ENCODE measurements around the gene WDFY3. TPM values are rescaled to one million over a fixed set of nuclear protein-coding genes. Genes with fewer than 3 reads are reported as not detected.
"Not testable (repeated sequence)": the region's sequence is repeated elsewhere in the genome, so short reads cannot be mapped to it uniquely, and the experiment has no call there.

WDFY3 gene
- polyA plus RNA-seq, 1 donor (not counting 4 experiments of a cell fraction or from before 2014, with no cell fraction given) = 28.5 TPM

- TF ChIP-seq CTCF (optimal IDR thresholded peaks at IDR 0.05 in 1 of 3, IDR thresholded peaks at IDR 0.05 in 1 of 3, conservative IDR thresholded peaks at IDR 0.05 in 1 of 3; ENCODE audit: extremely low read depth in 1 of 3, insufficient read depth in 2 of 3, low read length in 3 of 3) (no peak), EZH2 (IDR thresholded peaks at IDR 0.05; ENCODE audit: low read length) (no peak)
- Histone ChIP-seq H3K4me1 (ENCODE audit: control insufficient read depth, extremely low read depth, insufficient read depth, low read length) (peaks cover 9% of the 10 kb centered on the region), H3K4me3 (ENCODE audit: control insufficient read depth in 2 of 3, extremely low read depth in 1 of 3, insufficient read depth in 2 of 3, low read depth in 1 of 3, low read length in 3 of 3) (no peak overlapping the region), H3K36me3 (ENCODE audit: control insufficient read depth in 2 of 2, extremely low read depth in 1 of 2, insufficient read depth in 2 of 2, low read length in 2 of 2) (peaks cover 3% of the 10 kb centered on the region in 2 experiments), H3K27me3 (ENCODE audit: control insufficient read depth, extremely low read depth, insufficient read depth, low read length) (no peaks in the 10 kb centered on the region), H3K9ac (ENCODE audit: control insufficient read depth, extremely low read depth, insufficient read depth, low read length) (peak overlapping the region; percentile 19), H3K9me1 (ENCODE audit: control insufficient read depth, extremely low read depth, insufficient read depth, low read length) (no peaks in the 10 kb centered on the region), H3K9me3 (ENCODE audit: control insufficient read depth, low read depth, low read length) (no peaks in the 10 kb centered on the region), H3K4me2 (ENCODE audit: control insufficient read depth, extremely low read depth, insufficient read depth, low read depth, low read length) (peak overlapping the region; percentile 18), H3K27ac (ENCODE audit: control insufficient read depth, insufficient read depth, low read length) (peak overlapping the region; percentile 68), H4K20me1 (ENCODE audit: control insufficient read depth, extremely low read depth, insufficient read depth, low read length) (no peaks in the 10 kb centered on the region), H3K79me2 (ENCODE audit: control insufficient read depth, insufficient read depth, low read length) (no peaks in the 10 kb centered on the region), H2AFZ (ENCODE audit: control insufficient read depth, low read length) (no peak overlapping the region)
- FAIRE-seq = peak; percentile 82
- dilution Hi-C loops (cut with MboI; ENCODE audit: extremely low pct_ligation_motif_present, low sequenced_read_pairs) = no loop called here
- no peak for DNase-seq (ENCODE audit: low read depth, low spot score)
Observed at GRCh38 chr4:84814094-84814750, 152.3 kb downstream of the WDFY3 start.

- FAIRE-seq (peak; percentile 9), DNase-seq (ENCODE audit: low read depth, low spot score) (no peak)
- Histone ChIP-seq H3K4me1 (ENCODE audit: control insufficient read depth, extremely low read depth, insufficient read depth, low read length) (peaks cover 9% of the 10 kb centered on the region), H3K36me3 (ENCODE audit: control insufficient read depth in 2 of 2, extremely low read depth in 1 of 2, insufficient read depth in 2 of 2, low read length in 2 of 2) (peaks cover 3 to 5% of the 10 kb centered on the region in 2 experiments), H3K27me3 (ENCODE audit: control insufficient read depth, extremely low read depth, insufficient read depth, low read length) (no peaks in the 10 kb centered on the region), H2AFZ (ENCODE audit: control insufficient read depth, low read length) (no peak overlapping the region), H3K4me3 (ENCODE audit: control insufficient read depth in 2 of 3, extremely low read depth in 1 of 3, insufficient read depth in 2 of 3, low read depth in 1 of 3, low read length in 3 of 3) (no peak overlapping the region), H3K4me2 (ENCODE audit: control insufficient read depth, extremely low read depth, insufficient read depth, low read depth, low read length) (no peak overlapping the region), H3K9me3 (ENCODE audit: control insufficient read depth, low read depth, low read length) (no peaks in the 10 kb centered on the region), H3K9me1 (ENCODE audit: control insufficient read depth, extremely low read depth, insufficient read depth, low read length) (no peaks in the 10 kb centered on the region), H3K79me2 (ENCODE audit: control insufficient read depth, insufficient read depth, low read length) (no peaks in the 10 kb centered on the region), H4K20me1 (ENCODE audit: control insufficient read depth, extremely low read depth, insufficient read depth, low read length) (no peaks in the 10 kb centered on the region), H3K27ac (ENCODE audit: control insufficient read depth, insufficient read depth, low read length) (no peak overlapping the region), H3K9ac (ENCODE audit: control insufficient read depth, extremely low read depth, insufficient read depth, low read length) (no peak overlapping the region)
- TF ChIP-seq EZH2 (IDR thresholded peaks at IDR 0.05; ENCODE audit: low read length) = no peak
- dilution Hi-C loops (cut with MboI; ENCODE audit: extremely low pct_ligation_motif_present, low sequenced_read_pairs) = no loop called here
Observed at GRCh38 chr4:84809946-84810345, 156.5 kb downstream of the WDFY3 start.

GRCh38 chr4:84808332-84808731 lies 158.2 kb downstream of the WDFY3 start:
- H3K4me3 ChIP-seq (ENCODE audit: control insufficient read depth in 2 of 3, extremely low read depth in 1 of 3, insufficient read depth in 2 of 3, low read depth in 1 of 3, low read length in 3 of 3) = no peak overlapping the region
- no peaks in the 10 kb centered on the region for H3K9me3 ChIP-seq (ENCODE audit: control insufficient read depth, low read depth, low read length)
- dilution Hi-C loops (cut with MboI; ENCODE audit: extremely low pct_ligation_motif_present, low sequenced_read_pairs) = no loop called here
- H3K4me1 ChIP-seq (ENCODE audit: control insufficient read depth, extremely low read depth, insufficient read depth, low read length) = peaks cover 8% of the 10 kb centered on the region
- TF ChIP-seq CTCF (optimal IDR thresholded peaks at IDR 0.05 in 1 of 3, IDR thresholded peaks at IDR 0.05 in 1 of 3, conservative IDR thresholded peaks at IDR 0.05 in 1 of 3; ENCODE audit: extremely low read depth in 1 of 3, insufficient read depth in 2 of 3, low read length in 3 of 3) = no peak
- TF ChIP-seq EZH2 (IDR thresholded peaks at IDR 0.05; ENCODE audit: low read length) = no peak
- H3K27me3 ChIP-seq (ENCODE audit: control insufficient read depth, extremely low read depth, insufficient read depth, low read length) = no peaks in the 10 kb centered on the region
- H3K9ac ChIP-seq (ENCODE audit: control insufficient read depth, extremely low read depth, insufficient read depth, low read length) = no peak overlapping the region
- DNase-seq (ENCODE audit: low read depth, low spot score) (no peak), FAIRE-seq (no peak)
- no peak overlapping the region for H3K27ac ChIP-seq (ENCODE audit: control insufficient read depth, insufficient read depth, low read length)
- H3K4me2 ChIP-seq (ENCODE audit: control insufficient read depth, extremely low read depth, insufficient read depth, low read depth, low read length) = no peak overlapping the region
- no peaks in the 10 kb centered on the region for H3K9me1 ChIP-seq (ENCODE audit: control insufficient read depth, extremely low read depth, insufficient read depth, low read length)
- H2AFZ ChIP-seq (ENCODE audit: control insufficient read depth, low read length) = no peak overlapping the region
- no peaks in the 10 kb centered on the region for H3K79me2 ChIP-seq (ENCODE audit: control insufficient read depth, insufficient read depth, low read length)
- no peaks in the 10 kb centered on the region for H4K20me1 ChIP-seq (ENCODE audit: control insufficient read depth, extremely low read depth, insufficient read depth, low read length)
- peaks cover 3 to 5% of the 10 kb centered on the region in 2 experiments for H3K36me3 ChIP-seq (ENCODE audit: control insufficient read depth in 2 of 2, extremely low read depth in 1 of 2, insufficient read depth in 2 of 2, low read length in 2 of 2)

- H3K4me1 ChIP-seq (ENCODE audit: control insufficient read depth, extremely low read depth, insufficient read depth, low read length); H3K9me3 ChIP-seq (ENCODE audit: control insufficient read depth, low read depth, low read length); H4K20me1 ChIP-seq (ENCODE audit: control insufficient read depth, extremely low read depth, insufficient read depth, low read length); H3K27me3 ChIP-seq (ENCODE audit: control insufficient read depth, extremely low read depth, insufficient read depth, low read length); H3K4me2 ChIP-seq (ENCODE audit: control insufficient read depth, extremely low read depth, insufficient read depth, low read depth, low read length); H2AFZ ChIP-seq (ENCODE audit: control insufficient read depth, low read length); H3K79me2 ChIP-seq (ENCODE audit: control insufficient read depth, insufficient read depth, low read length); H3K36me3 ChIP-seq (ENCODE audit: control insufficient read depth in 2 of 2, extremely low read depth in 1 of 2, insufficient read depth in 2 of 2, low read length in 2 of 2); H3K4me3 ChIP-seq (ENCODE audit: control insufficient read depth in 2 of 3, extremely low read depth in 1 of 3, insufficient read depth in 2 of 3, low read depth in 1 of 3, low read length in 3 of 3); FAIRE-seq; H3K9me1 ChIP-seq (ENCODE audit: control insufficient read depth, extremely low read depth, insufficient read depth, low read length); DNase-seq (ENCODE audit: low read depth, low spot score); H3K27ac ChIP-seq (ENCODE audit: control insufficient read depth, insufficient read depth, low read length); H3K9ac ChIP-seq (ENCODE audit: control insufficient read depth, extremely low read depth, insufficient read depth, low read length); dilution Hi-C loops (cut with MboI; ENCODE audit: extremely low pct_ligation_motif_present, low sequenced_read_pairs): not testable (repeated sequence)
Observed at GRCh38 chr4:84806541-84806940, 159.9 kb downstream of the WDFY3 start.
